Measurements from ENCODE around the gene WDR72.

DNA sequence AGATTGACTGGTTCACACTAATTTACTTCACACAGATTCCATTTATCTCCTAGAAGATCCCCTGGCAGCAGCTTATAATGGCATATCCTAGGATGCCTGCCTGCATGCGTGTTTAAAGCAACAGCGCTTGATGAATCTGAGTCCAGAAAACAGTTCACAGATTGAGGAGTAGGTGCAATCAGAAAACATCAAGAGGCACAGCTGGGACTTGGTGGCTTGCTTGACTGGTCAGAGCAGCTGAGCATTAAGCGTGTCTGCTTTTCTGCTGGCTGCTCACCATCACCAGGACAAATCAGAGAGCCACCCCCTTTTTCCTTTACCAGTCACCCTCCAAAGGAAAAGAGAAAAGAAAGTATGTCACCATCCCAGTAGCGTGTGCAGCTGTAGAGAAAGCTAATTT is 223.6 kb downstream of the WDR72 start:
- TF ChIP-seq, protein P1, sequence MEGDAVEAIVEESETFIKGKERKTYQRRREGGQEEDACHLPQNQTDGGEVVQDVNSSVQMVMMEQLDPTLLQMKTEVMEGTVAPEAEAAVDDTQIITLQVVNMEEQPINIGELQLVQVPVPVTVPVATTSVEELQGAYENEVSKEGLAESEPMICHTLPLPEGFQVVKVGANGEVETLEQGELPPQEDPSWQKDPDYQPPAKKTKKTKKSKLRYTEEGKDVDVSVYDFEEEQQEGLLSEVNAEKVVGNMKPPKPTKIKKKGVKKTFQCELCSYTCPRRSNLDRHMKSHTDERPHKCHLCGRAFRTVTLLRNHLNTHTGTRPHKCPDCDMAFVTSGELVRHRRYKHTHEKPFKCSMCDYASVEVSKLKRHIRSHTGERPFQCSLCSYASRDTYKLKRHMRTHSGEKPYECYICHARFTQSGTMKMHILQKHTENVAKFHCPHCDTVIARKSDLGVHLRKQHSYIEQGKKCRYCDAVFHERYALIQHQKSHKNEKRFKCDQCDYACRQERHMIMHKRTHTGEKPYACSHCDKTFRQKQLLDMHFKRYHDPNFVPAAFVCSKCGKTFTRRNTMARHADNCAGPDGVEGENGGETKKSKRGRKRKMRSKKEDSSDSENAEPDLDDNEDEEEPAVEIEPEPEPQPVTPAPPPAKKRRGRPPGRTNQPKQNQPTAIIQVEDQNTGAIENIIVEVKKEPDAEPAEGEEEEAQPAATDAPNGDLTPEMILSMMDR (IDR thresholded peaks at IDR 0.05), result no peak
- no peak for TF ChIP-seq POLR2A (IDR thresholded peaks at IDR 0.05)

Data from right lobe of liver (tissue), 4 donors.